Measurements from ENCODE around the gene AP1S2.
"Not testable (repeated sequence)": the region's sequence is repeated elsewhere in the genome, so short reads cannot be mapped to it uniquely, and the experiment has no call there.

DNA sequence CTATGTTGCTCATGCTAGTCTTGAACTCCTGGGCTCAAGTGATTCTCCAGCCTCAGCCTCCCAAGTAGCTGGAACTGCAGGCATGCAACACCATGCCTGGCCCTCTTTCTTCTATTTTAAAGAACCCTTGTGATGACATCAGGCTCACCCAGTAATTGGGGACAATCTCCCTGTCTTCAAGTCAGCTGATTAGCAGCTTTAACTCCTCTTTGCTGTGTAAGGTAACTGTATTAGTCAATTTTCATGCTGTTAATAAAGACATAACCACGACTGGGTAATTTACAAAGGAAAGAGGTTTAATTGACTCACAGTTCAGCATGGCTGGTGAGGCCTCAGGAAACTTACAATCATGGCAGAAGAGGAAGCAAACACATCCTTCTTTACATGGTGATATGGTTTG is 23.3 kb upstream of the AP1S2 start:
- not testable (repeated sequence) for TF ChIP-seq ZBTB7A (CRISPR knock-in tag; IDR thresholded peaks at IDR 0.05); FOXK2 (IDR thresholded peaks at IDR 0.05); SNAI1 (CRISPR knock-in tag; IDR thresholded peaks at IDR 0.05; ENCODE audit: borderline replicate concordance); KAT2B (IDR thresholded peaks at IDR 0.05; ENCODE audit: borderline replicate concordance, low read depth, low read length); SETDB1 (CRISPR knock-in tag; IDR thresholded peaks at IDR 0.05; ENCODE audit: borderline replicate concordance); PHF8 (CRISPR knock-in tag; IDR thresholded peaks at IDR 0.05)
- TF ChIP-seq, protein P1, sequence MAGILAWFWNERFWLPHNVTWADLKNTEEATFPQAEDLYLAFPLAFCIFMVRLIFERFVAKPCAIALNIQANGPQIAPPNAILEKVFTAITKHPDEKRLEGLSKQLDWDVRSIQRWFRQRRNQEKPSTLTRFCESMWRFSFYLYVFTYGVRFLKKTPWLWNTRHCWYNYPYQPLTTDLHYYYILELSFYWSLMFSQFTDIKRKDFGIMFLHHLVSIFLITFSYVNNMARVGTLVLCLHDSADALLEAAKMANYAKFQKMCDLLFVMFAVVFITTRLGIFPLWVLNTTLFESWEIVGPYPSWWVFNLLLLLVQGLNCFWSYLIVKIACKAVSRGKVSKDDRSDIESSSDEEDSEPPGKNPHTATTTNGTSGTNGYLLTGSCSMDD (CRISPR knock-in tag; IDR thresholded peaks at IDR 0.05): not testable (repeated sequence)
- TF ChIP-seq, protein P2, sequence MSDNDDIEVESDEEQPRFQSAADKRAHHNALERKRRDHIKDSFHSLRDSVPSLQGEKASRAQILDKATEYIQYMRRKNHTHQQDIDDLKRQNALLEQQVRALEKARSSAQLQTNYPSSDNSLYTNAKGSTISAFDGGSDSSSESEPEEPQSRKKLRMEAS (IDR thresholded peaks at IDR 0.05): not testable (repeated sequence)
- TF ChIP-seq, protein P3, sequence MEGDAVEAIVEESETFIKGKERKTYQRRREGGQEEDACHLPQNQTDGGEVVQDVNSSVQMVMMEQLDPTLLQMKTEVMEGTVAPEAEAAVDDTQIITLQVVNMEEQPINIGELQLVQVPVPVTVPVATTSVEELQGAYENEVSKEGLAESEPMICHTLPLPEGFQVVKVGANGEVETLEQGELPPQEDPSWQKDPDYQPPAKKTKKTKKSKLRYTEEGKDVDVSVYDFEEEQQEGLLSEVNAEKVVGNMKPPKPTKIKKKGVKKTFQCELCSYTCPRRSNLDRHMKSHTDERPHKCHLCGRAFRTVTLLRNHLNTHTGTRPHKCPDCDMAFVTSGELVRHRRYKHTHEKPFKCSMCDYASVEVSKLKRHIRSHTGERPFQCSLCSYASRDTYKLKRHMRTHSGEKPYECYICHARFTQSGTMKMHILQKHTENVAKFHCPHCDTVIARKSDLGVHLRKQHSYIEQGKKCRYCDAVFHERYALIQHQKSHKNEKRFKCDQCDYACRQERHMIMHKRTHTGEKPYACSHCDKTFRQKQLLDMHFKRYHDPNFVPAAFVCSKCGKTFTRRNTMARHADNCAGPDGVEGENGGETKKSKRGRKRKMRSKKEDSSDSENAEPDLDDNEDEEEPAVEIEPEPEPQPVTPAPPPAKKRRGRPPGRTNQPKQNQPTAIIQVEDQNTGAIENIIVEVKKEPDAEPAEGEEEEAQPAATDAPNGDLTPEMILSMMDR (CRISPR knock-in tag; IDR thresholded peaks at IDR 0.05): not testable (repeated sequence)

Data from HepG2 (cell line).